ENCODE measurements around the gene SLC23A2.
"Not testable (repeated sequence)": the region's sequence is repeated elsewhere in the genome, so short reads cannot be mapped to it uniquely, and the experiment has no call there.

The SLC23A2 gene

DNA sequence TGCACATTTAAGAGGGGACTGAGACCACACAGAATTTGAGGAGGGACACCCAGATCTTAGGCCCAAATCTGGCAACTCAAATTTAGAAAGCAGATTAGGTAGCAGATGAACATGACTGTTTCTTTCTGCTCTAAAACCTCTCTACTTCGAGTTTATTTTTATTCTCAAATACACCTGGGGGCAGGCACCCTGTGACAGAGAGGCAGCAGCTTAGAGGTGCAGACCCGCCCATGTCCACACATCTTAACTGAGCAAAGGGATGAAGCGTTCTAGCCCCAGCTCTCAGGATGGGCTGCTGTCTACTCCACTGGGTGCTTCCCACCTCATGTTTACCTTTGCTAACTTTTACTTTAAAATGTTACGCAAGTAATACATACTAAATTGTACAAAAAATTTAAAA lies 125.0 kb downstream of the SLC23A2 start:
- DNase-seq (ENCODE audit: low read depth) = no peak

DNA sequence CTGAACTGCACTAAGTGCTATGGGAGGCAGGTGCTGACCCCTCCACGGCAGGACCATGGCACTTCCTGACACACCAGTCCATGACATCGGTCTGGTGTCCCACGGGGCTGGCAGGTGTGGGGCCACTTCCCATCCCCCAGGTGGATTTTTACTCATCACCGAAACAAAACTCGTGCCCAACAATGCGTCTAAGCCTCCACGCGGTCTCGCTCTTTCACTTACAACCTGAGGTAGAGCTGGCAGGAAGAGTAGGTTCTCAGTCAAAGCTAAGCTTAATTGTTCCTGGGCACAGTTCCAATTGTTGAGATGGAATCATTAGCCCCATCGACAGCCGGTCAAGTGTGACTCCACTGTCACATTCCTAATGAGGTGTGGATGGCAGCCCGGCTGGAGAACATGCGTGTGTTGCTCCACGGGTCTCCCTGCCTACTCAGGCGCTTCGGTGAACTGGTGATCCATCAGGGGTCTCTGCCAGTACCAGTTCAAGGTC lies 125.7 kb downstream of the SLC23A2 start:
- no peak for DNase-seq (ENCODE audit: low read depth)

DNA sequence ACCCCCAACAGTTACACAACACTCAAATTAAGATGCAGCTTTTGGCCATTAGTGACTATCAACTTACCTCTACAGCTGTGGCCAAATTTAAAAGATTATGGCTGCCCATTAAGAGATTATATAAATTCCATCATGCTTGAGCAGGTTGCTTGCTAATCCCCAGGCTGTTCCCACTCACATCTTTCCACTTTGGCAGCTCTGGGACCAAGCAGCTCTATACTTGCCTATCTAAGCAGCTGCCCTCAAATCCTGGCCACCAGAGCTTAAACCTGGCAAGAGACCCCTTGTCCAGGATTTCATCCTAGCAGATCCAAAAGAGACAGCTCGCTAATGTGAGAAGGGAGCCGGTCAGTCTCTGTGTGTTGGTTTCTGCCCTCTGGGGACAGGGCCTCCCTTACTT lies 127.9 kb downstream of the SLC23A2 start:
- DNase-seq (ENCODE audit: low read depth) = no peak

DNA sequence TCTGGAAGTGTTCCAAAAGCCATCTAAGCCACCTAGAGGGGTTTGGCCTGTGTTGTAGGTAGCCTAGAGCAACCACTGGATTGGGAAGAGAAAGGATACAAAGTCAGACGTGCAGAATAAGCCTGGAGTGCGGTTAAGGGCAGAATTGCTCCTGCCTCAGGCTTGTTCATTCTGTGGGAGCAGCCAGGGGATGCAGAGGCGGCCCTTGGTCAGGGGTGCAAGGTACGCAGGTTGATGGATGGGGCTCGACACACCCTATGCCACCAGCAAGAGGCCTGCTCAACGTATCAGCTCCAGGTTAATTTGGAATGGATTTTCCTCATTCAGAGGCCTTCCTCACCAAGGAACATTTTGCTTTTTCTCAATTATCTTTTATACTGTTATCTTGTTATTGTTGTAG lies 129.8 kb downstream of the SLC23A2 start:
- no peak for DNase-seq (ENCODE audit: low read depth)

DNA sequence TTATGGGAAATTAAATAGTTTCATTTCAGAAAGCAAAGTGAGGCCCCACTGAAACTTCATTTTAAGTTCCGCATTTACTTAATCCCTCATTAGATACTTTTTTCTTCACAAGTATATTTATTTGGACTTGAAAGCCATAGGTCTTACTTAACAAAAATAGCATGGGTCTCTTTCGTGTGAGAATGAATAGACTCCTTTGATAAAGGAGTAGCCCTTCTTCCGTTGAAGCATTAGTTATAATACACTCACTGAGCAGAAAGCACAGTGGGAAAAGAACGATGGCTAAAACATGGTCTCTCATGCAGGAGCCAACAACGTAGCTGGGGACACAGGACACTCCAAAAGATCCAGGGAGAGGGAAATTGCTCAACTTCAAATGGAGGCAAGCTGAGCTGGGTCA lies 130.4 kb downstream of the SLC23A2 start:
- DNase-seq (ENCODE audit: low read depth) = no peak

DNA sequence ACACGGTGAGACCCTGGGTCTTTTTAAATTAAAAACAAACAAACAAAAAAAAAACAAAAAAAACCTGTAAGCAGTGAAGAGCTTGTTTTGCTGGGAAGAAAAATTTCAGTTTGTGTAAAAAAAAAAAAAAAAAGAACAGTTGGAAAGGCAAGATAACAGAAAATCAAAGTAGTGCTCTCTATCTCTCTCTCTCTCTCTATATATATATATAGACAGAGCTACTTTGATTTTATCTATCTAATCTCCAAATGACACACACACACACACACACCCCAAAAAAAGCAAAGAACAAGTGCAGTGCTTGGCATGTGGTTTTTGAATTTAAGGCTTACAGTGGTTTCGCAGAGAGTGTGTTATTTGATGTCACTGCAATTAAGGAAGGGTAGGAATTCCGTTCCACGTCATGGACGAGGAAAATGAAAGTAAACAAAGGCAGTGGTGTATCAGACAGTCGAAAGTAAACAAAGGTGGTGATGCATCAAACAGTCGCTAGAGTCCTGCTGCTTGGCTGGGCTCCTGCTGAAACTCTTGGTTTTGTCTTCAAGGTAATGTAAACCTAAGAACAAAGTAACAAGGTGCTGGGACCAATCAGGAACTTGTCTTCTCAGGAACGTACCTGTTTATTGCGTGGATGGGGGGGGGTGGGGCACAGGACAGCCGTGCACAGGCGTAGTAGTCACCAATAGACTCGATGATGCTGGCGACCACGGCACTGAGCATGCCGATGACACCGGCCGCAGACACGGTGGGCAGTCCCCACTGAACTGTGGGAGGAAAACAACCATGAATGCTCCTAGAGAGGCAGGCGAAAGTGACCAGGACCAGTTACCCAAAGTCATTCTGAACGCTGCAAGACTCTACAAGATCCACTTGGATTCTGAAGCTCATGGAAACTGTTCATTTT lies 131.8 kb downstream of the SLC23A2 start:
- no peak for DNase-seq (ENCODE audit: low read depth)

DNA sequence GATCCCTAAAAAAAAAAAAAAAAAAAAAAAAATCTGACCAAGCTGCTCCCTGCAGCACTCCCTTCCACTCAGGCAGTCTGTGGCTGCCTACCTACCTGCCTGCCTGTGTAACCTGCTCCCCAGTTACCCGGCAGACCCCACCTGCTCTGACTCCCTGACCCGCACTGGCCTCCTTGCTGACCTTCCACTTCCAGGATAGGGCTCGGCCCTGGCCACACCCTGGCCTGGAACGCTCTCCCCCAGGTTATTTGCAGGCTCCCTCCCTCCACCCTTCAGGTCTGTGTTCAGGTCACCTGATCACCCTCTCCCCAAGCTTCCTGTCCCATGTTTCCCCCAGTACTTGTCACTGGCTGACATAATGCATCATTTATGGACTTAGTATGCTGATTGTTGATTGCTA lies 134.3 kb downstream of the SLC23A2 start:
- no peak for DNase-seq (ENCODE audit: low read depth)

DNA sequence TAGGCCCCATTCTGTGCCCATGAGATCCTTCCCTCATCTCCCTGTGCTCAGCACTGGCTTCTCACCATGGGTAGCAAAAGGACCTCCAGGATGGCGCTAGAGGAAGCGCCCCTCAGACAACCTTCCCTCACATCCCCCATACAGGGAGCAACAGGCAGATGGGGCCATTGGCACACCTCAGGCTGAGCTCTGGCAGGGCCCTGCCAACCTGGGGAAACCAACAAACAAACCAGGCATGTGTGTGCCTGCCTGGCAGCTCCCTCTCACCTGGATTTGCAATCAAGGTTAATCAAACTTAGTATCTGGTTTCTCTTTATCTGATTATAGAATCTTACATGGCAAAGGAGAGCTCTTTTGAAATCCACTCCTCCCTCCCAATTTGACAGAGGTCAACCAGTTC lies 134.9 kb downstream of the SLC23A2 start:
- no peak for DNase-seq (ENCODE audit: low read depth)

DNA sequence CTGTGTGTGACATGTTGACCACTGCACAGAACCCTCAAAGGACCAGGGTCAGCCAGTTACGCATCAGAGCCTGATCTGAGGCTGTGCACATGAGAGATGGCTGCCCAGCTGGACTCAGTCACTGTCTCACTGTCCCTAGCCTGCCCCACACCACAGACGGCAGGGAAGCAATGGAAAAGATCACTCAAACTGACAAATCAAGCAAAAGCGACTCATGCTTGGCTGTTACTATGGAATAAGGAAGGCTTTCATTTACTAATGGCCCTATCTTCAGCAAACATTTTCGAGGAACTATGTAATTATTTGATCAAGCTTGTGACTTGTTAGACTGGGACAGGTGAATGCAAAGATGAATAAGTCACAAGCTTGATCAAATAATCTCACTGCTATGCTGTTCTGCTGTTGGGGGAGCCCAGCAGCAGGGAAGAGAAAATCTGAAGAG lies 137.0 kb downstream of the SLC23A2 start:
- DNase-seq (ENCODE audit: low read depth) = no peak

DNA sequence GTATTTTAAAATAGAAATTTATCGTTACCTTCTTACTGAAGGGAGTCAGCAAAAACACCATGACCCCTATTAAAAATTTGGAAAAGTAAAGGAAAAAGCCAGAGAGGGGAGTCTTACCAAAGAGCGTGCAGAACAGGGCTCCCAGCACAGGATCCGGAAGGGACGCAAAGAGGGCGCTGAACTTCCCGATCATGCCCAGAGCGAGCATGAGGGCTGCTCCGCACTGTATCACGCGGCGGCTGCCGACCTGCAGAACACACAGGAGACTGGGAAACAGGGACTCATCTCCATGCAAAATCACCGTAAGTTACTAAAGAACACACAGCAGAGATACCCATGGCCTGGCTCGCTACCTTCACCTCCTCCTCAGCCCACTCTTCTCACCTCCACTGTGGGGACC lies 138.6 kb downstream of the SLC23A2 start:
- DNase-seq (ENCODE audit: low read depth) = no peak

DNA sequence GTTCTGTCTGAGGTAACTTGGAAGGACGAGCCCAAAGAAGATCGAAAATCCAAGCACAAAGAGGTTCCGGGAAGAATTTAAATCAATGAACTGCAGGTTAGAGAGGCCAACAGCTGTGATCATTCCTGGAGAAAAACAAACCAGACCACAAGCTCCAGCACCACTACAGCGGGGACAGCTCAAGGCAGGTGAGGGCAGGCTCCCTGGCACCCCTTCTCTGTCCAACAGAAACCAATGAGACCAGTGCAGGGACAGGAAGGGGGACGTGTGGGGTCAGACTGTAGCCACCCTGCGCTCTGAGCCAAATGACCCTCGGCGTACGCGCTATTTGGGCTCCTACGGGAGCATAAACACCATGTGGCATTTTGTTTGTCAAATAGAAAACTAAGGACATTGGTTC lies 139.3 kb downstream of the SLC23A2 start:
- no peak for DNase-seq (ENCODE audit: low read depth)

DNA sequence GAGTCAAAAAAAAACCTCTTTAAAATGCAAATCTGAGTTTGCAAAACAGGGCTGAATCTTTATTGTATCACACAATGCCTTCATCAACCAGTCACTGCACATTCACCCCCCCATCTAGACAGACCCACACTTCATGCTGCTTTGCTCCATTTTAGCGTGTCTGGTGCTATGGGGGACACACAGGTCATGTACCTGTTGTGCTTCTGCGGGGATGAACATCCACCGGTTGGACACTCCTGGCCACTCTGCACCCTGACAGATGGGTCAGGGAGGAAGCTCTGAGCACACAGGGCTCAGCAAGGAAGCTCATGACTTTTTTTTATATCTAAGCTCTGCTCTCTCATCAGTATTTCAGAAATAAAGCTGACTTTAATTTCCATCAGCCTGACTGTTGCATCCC lies 143.3 kb downstream of the SLC23A2 start:
- no peak for DNase-seq (ENCODE audit: low read depth)

DNA sequence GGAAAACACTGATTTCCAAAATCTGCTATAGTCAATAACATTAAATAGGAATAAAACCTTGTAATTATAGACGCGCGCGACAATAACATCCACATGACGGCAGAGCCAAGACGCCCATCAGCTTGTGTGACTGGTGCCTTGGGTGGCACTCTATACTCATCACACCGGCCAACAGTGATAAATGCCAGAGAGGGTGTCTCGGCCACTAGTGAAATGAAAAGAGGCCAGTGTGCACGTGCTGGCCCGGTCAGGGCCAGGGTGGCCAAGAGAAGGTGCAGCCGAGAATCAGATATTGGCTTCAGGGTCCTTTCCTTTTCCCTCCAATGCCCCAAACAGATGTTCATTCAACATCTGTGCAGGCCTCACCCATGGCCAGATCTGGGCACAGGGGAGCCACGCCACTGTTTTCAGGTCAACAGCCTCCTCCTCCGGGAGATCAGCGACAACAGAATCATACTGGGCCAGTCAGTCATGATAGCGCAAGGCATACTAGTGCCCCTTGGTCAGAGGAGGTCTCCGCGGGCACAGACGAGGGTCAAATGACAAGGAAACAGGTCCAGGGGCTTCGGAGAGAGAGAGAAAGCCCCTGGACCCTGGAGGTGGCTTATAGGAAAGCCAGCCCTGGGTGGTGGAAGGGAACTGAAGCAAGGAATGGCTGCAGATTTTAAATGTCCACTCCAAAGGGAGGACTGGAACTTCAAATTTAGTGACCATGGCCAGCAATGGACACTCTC lies 145.1 kb downstream of the SLC23A2 start:
- no peak for DNase-seq (ENCODE audit: low read depth)

DNA sequence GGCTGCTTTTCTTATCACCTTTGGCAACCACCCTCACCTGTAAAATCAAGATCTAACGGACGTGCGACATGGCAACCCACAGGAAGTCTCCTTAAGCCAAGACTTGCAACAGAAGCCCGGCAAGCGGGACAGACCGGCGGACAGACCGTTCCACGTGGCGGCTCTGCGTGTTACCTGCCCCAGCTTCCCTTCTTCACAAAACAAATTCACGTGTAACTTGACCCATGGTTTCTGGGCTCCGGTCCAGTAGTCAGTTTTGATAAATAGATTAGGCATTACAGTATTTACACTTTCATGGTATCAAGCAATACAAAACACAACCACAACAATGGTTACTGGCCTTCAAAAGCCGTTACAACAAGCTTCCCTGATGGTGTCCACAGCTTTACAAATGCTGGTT lies 145.8 kb downstream of the SLC23A2 start:
- DNase-seq (ENCODE audit: low read depth) = no peak

DNA sequence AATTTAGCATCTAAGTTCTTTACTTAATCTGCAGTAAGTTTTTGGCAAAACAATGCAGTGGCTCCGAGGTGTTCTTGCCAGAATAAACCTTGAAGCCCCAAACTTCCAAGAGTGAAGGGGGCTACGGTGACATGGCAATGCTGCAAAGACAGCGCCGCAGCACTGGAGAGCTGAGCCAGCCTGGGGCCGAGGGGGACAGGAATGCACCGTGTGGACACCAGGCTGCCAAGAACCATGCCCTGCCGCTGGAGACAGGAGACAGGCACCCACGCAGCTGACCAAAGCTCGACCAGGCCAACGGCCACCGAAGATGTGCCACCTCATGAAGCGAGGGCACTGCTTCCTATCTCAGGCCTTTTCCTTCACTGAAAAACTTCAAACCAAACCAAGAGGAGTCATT lies 146.2 kb downstream of the SLC23A2 start:
- DNase-seq (ENCODE audit: low read depth) = no peak

DNA sequence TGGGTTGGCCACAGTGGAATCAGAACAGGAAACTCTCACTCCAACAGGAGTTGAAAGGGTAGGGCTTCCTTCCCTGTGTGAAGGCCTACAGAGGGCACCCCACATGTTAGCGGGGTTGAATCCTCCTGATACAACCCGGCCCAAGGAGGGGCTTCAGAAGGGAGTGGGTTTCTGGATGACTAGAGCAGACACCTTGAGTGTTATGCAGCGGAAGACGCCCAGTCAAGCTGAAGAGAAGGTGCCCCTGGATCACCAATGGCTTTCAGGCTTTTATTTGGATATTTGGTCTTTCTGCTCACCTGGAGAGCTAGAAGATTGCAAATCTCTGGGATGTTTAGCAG lies 146.8 kb downstream of the SLC23A2 start:
- no peak for DNase-seq (ENCODE audit: low read depth)

DNA sequence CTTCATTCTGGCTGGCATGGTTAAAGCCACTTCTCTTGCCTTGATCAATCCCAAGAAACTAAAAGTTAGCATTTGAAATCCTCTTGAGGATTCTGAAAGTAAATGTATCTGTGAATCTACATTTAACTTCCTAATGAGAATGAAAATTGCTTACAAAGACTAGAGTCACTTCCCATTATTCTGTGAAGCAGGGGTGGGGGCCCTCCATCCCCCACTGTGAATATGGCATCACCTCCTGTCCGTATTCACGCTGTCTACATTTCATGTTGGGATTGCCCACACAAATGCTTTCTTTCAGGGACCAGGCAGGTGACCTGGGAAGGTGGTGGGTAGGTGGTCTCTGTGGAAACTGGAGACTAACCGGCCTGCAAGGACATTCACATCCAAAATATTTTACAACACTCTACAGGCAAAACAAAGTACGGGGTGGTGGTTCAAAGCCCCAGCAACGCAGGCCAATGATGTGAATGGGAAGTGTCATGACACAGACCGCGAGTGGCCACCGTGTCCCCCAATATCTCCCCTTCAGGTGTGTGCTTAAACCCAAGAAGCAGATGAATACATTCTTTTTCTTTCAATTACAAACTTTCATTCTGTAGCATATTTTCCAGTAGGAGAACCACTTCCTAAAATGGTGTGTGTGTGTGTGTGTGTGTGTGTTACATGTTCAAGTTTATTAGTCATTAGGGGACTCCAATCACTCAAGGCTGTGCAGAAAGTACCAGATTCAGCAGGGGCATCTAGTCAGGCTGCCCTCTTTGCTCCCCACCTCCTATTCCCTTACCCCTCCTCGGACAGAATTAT lies 147.4 kb downstream of the SLC23A2 start:
- no peak for DNase-seq (ENCODE audit: low read depth)

DNA sequence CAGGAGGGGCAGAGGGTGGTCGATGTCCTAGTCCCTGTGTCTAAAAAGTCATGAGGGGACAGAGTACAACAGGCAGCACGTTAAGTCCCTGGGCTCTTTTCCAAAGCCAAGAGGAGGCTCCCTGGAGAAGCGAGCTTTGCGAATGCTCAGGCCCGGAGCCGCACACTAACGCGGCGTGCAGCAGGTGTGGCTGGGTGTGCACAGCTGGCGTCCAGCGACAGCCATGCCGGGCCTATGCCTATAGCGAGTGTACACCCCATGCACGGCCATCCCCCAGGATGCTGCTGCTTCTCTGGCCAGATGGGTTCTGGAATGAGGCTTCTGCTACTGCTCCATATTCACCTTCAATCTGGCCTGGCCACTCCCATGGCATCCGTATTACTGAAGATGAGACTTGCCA lies 148.3 kb downstream of the SLC23A2 start:
- no peak for DNase-seq (ENCODE audit: low read depth)

DNA sequence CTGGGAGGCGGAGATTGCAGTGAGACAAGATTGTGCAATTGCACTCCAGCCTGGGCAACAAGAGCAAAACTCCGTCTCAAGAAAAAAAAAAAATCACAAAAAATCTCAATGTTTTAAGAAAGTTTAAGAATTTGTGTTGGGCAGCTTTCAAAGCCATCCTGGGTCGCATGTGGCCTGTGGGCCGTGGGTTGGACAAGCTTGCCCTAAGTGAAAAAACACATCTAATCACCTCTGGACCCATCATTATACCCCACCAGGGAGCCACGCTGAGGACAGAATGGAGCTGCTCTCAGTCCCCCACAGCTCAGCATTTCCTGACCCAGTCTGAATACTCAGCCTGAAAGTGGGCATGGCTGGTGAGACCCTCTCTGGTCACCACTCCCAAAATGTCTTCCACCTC lies 150.3 kb downstream of the SLC23A2 start:
- no peak for DNase-seq (ENCODE audit: low read depth)

DNA sequence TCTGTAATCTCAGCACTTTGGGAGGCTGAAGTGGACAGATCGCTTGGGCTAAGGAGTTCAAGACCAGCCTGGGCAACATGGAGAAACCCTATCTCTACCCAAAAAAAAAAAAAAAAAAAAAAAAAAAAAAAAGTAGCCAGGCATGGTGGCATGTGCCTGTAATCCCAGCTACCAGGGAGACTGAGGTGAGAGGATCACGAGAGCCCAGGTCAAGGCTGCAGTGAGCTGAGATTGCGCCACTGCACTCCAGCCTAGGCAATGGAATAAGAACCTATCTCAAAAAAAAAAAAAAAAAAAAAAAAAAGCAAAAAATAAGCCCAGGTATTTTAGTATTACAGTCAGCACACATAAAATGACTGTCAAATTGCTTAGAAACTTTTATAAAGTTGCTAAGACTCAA lies 152.5 kb downstream of the SLC23A2 start:
- DNase-seq (ENCODE audit: low read depth) = not testable (repeated sequence)

DNA sequence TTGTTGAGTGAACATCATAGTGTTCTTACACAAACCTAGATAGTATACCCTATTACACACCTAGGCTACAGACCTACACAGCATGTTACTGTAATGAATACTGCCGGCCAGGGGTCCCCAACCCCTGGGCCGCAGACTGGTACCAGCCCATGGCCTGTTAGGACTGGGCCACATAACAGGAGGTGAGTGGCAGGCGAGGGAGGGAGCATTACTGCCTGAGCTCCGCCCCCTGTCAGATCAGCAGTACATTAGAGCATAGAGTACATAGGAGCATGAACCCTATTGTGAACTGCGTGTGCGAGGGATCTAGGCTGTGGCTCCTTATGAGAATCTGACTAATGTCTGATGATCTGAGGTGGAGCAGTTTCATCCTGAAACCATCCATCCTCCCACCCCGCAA lies 153.3 kb downstream of the SLC23A2 start:
- no peak for DNase-seq (ENCODE audit: low read depth)

DNA sequence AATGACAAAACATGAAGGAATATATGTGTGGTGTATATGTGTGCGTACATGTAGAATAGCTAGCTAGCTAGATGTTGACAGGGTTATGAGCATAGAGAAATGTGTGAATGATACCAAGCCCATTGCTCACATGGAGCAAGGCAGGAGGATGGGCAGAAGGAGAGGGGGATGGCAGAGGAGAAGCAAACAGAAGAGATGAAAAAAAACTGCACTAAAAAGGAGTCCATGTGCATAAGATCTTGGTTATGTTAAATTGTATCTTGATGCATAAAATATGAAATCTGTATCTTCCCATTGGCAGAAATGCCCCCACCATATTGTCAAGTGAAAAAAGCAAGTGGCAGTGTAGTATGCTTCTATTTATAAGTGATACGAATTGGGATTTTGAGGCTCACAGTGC lies 154.5 kb downstream of the SLC23A2 start:
- DNase-seq (ENCODE audit: low read depth) = no peak
